ENCODE data around the gene COL4A3.

DNA sequence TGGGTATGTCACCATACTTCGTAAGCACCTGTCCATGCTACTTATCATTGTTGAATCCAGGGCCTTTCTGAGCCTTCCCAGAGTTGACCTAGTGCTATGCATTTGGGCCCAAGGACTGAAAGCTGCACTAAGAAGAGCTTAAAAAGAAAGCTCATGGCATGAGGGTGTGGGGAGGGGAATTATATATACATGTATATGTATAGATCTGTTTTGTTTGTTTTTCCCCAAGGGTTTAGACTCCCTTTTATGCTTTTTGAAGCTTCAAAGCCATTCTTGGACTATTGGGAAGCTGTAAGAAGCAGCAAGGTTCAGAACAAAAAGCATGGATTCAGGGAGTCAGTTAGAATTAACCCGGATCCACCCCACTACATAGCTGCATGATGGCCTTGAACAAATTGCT is 183.9 kb downstream of the COL4A3 start:
- TF ChIP-seq PHF8 (IDR thresholded peaks at IDR 0.05; ENCODE audit: borderline replicate concordance, low read length), result no peak
- TF ChIP-seq SMAD3 (CRISPR knock-in tag; conservative IDR thresholded peaks at IDR 0.05), result no peak
- TF ChIP-seq ZFX (CRISPR knock-in tag; IDR thresholded peaks at IDR 0.05), result no peak
- TF ChIP-seq, protein P1, sequence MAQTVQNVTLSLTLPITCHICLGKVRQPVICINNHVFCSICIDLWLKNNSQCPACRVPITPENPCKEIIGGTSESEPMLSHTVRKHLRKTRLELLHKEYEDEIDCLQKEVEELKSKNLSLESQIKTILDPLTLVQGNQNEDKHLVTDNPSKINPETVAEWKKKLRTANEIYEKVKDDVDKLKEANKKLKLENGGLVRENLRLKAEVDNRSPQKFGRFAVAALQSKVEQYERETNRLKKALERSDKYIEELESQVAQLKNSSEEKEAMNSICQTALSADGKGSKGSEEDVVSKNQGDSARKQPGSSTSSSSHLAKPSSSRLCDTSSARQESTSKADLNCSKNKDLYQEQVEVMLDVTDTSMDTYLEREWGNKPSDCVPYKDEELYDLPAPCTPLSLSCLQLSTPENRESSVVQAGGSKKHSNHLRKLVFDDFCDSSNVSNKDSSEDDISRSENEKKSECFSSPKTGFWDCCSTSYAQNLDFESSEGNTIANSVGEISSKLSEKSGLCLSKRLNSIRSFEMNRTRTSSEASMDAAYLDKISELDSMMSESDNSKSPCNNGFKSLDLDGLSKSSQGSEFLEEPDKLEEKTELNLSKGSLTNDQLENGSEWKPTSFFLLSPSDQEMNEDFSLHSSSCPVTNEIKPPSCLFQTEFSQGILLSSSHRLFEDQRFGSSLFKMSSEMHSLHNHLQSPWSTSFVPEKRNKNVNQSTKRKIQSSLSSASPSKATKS (CRISPR knock-in tag; IDR thresholded peaks at IDR 0.05), result no peak
- TF ChIP-seq, protein P2, sequence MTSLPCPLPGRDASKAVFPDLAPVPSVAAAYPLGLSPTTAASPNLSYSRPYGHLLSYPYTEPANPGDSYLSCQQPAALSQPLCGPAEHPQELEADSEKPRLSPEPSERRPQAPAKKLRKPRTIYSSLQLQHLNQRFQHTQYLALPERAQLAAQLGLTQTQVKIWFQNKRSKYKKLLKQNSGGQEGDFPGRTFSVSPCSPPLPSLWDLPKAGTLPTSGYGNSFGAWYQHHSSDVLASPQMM (CRISPR knock-in tag; IDR thresholded peaks at IDR 0.05), result no peak
- no peak for TF ChIP-seq MYC (IDR thresholded peaks at IDR 0.05; ENCODE audit: low read depth, low read length)
- TF ChIP-seq MYC (CRISPR knock-in tag; IDR thresholded peaks at IDR 0.05; ENCODE audit: borderline replicate concordance, low read depth), result no peak

Data from K562 (cell line).